Endothelial cell of hepatic sinusoid (primary cell): ENCODE data around the gene ZSCAN16.
"Not testable (repeated sequence)": the region's sequence is repeated elsewhere in the genome, so short reads cannot be mapped to it uniquely, and the experiment has no call there.

ENCODE experiments used
- in situ Hi-C: cut with HindIII; loops from 2 replicates; pipeline ENCODE4 v1.10.0; 2017; ENCODE audit warnings: low sequenced_read_pairs

The ZSCAN16 gene

GRCh38 chr6:28124350-28124970 lies at the start of gene ZSCAN16:
Gene ZSCAN16 (plus strand): TSS chr6:28124609. CDS start chr6:28125444, 835 bp downstream.
- in situ Hi-C loops = no loop called here

DNA sequence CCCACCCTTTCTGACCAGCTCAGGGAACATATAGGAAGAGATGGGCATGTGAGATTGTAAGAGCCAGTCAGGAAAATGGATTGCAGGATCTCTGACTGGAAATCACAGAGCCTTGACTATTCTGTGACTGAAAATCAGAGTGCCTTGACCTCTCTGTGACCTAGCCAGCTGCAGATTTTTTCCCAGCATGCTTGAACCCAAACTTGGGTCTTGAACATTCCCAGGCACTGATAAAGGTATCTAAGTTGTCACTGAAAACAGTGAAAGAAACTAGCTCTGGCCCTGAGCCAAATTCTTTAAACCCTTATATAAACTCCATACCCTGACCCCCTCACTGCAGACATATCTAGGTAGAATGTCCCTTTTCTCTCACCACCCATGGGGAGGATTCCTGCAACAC lies 46.4 kb upstream of the ZSCAN16 start:
- in situ Hi-C loops = no loop called here

DNA sequence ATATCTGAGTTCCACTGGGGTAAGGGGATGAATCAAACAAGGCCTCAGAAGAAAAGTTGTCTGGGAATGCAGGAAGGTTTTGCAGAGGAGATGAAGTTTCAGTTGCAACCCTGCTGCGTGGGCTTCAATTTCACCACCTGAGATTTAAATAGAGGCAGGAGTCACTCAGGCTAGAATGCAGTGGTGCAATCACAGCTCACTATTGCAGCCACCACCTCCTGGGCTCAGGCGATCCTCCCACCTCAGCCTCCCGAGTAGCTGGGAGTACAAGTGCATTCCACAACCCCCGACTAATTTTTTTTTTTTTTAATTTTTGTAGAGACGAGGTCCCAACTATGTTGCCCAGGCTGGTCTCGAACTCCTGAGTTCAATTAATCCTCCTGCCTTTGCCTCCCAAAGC lies 45.6 kb upstream of the ZSCAN16 start:
- in situ Hi-C loops = no loop called here

GRCh38 chr6:28080381-28080630 lies 44.1 kb upstream of the ZSCAN16 start, which contains the start of gene ZNF165:
Gene ZNF165 (plus strand): TSS chr6:28080568. CDS start chr6:28085481, 4,913 bp downstream.
- in situ Hi-C loops = not testable (repeated sequence)

- in situ Hi-C loops = no loop called here
These were observed 43.6 kb upstream of the ZSCAN16 start for GRCh38 chr6:28080631-28081485.

GRCh38 chr6:28081486-28081751 lies 43.0 kb upstream of the ZSCAN16 start:
- in situ Hi-C loops = no loop called here

- in situ Hi-C loops = no loop called here
These were observed 41.5 kb upstream of the ZSCAN16 start for GRCh38 chr6:28082939-28083338.

GRCh38 chr6:28089054-28089453 lies 35.4 kb upstream of the ZSCAN16 start:
- in situ Hi-C loops = loop anchor here (5.0 kb wide), 1 partner anchor 77 kb away; no protein-coding TSS in a partner anchor

DNA sequence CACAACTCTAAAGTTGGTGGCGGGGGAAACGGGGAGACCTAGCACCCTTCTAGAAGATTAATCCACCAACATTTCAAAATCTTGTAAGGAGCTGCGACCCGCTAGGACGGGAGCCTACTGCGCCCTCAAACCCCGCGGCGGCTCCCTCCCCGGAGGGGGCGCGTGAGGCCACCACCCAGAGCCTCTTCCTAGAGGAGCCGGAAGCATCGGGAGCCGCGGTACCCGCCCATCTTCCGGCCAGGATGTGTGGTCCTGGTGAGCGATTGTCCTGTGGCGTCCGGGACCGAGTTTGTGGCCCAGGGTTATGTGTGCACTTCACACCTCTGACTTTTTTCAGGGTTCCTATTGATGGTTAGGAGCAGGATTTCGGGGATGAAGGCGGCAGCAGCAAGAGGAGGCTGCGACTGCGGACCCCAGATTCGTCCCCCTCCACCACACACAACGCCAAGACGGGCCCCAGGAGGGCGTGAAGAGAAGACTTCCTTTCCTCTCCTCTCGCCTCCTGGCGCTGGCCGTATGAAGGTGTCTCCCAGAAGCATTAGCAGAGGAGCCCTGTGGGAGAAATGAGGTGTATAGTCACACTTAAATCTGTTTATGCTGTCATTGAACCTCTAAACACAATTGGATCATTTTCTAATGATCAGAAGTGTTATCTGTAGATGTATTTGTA lies 33.4 kb upstream of the ZSCAN16 start:
- in situ Hi-C loops = no loop called here

GRCh38 chr6:28102222-28102621 lies 22.2 kb upstream of the ZSCAN16 start:
- in situ Hi-C loops = not testable (repeated sequence)

GRCh38 chr6:28102699-28103098 lies 21.7 kb upstream of the ZSCAN16 start:
- in situ Hi-C loops = not testable (repeated sequence)

- in situ Hi-C loops = no loop called here
These were observed 19.8 kb upstream of the ZSCAN16 start for GRCh38 chr6:28104392-28105244.

- in situ Hi-C loops = no loop called here
These were observed 19.2 kb upstream of the ZSCAN16 start for GRCh38 chr6:28105245-28105639.

GRCh38 chr6:28107506-28107905 lies 16.9 kb upstream of the ZSCAN16 start:
- in situ Hi-C loops = no loop called here

GRCh38 chr6:28111964-28112363 lies 12.4 kb upstream of the ZSCAN16 start:
- in situ Hi-C loops = no loop called here

- in situ Hi-C loops = no loop called here
These were observed 8.6 kb upstream of the ZSCAN16 start for GRCh38 chr6:28115799-28116198.

DNA sequence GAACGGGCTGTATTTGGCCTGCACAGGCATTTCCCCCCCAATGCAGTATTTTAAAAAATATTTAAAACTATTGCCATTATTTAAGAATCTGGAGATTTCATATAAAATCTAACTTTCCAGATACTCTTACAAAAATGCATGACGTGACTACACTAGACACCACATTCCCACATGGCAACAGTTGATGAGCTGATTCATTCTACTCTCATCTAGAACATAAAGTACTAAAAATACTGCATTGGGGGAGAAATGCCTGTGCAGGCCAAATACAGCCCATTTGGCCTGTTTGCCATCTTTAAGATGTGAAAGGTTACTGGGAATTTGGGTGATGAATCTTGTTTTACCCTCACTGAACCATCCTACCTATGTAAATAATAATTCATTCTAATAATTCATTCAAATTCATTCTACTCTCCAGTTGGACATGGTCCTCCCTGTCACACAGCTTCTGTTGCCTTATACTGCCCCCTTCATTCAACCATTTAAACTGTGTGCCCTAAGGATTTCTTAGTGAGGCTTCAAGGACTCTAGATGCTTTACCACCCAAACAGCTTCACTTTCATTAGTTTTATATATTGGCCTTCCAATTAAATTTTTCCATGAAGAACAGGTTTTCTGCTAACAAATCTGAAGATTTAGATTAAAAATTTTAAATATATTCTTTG lies 6.9 kb upstream of the ZSCAN16 start:
- in situ Hi-C loops = no loop called here

- in situ Hi-C loops = no loop called here
These were observed 6.2 kb upstream of the ZSCAN16 start for GRCh38 chr6:28118217-28118616.

GRCh38 chr6:28121876-28122275 lies 2.5 kb upstream of the ZSCAN16 start:
- in situ Hi-C loops = no loop called here

DNA sequence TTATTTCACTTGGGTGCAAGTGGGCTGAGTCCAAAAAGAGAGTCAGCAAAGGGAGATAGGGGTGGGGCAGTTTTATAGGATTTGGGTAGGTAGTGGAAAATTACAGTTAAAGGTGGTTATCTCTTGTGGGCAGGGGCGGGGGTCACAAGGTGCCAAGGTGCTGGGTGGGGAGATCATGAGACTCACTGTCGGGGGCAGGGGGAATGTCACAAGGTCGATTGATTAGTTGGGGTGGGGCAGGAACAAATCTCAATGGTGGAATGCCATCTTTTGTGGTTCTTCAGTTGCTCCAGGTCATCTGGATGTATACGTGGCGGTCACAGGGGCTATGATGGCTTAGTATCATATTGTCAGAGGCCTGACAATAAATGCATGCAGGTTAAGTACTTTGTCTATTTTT lies 2.1 kb upstream of the ZSCAN16 start:
- in situ Hi-C loops = not testable (repeated sequence)

DNA sequence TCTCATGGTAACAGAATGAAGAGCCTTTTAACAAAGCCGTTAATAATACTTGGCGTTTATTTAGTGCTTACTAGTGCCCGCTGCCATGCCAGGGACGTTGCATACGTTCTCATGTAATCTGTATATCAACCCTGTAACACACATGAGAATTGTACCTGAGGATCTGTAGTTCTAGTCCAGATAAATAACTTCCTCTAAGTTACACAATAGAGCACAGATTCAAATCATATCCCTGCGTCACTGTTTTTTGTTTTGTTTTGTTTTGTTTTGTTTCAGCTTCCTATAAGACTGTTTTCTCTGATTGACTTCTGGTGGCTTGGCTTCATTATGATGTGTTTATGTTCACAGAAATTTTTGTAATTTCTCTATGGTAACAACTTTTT lies 553 bp downstream of the ZSCAN16 start:
- in situ Hi-C loops = no loop called here
